Fibroblast of lung (primary cell): Measurements from ENCODE around the gene IL26.

Source experiments
- EZH2 ChIP-seq: IDR thresholded peaks from 2 replicates; pipeline ENCODE4 v1.5.1; 2012; ENCODE audit warnings: low read length, control low read depth, mild to moderate bottlenecking; ENCODE audit errors: missing control alignments
- TF ChIP-seq, protein P1 (sequence below), 2 donors: IDR thresholded peaks in 1 of 2; conservative IDR thresholded peaks in 1 of 2; 1 replicate in 1 of 2; 2 replicates in 1 of 2; pipeline ENCODE4 v1.5.1; 2011 to 2012; ENCODE audit warnings: low read length in 2 of 2, control low read depth in 1 of 2, inconsistent platforms in 1 of 2, low read depth in 1 of 2, mild to moderate bottlenecking in 1 of 2

- TF ChIP-seq EZH2, result no peak
- TF ChIP-seq, protein P1, sequence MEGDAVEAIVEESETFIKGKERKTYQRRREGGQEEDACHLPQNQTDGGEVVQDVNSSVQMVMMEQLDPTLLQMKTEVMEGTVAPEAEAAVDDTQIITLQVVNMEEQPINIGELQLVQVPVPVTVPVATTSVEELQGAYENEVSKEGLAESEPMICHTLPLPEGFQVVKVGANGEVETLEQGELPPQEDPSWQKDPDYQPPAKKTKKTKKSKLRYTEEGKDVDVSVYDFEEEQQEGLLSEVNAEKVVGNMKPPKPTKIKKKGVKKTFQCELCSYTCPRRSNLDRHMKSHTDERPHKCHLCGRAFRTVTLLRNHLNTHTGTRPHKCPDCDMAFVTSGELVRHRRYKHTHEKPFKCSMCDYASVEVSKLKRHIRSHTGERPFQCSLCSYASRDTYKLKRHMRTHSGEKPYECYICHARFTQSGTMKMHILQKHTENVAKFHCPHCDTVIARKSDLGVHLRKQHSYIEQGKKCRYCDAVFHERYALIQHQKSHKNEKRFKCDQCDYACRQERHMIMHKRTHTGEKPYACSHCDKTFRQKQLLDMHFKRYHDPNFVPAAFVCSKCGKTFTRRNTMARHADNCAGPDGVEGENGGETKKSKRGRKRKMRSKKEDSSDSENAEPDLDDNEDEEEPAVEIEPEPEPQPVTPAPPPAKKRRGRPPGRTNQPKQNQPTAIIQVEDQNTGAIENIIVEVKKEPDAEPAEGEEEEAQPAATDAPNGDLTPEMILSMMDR (conservative IDR thresholded peaks at IDR 0.05 in 1 of 2, IDR thresholded peaks at IDR 0.05 in 1 of 2; ENCODE audit: low read depth in 1 of 2, low read length in 2 of 2), result no peak
These were observed 26.5 kb downstream of the IL26 start for GRCh38 chr12:68199127-68199526.
